WTC11 (cell line): ENCODE data around the gene KDM5B. TPM values are rescaled to one million over a fixed set of nuclear protein-coding genes. Genes with fewer than 3 reads are reported as not detected.
A peak's percentile ranks its signal among the peaks of the same experiment; 100 is the strongest.

Source experiments
- ATAC-seq: fragments of 200-7000 bp; cut with Tn5 transposase; 2 replicates; pipeline ENCODE4 v1.10.0; 2021; ENCODE audit warnings: mild to moderate bottlenecking, moderate library complexity
- CTCF ChIA-PET: fragments of 300-600 bp; sonication (Branson Sonifier 250); formaldehyde crosslinking; loops from one replicate; lab custom pipeline; 2021; ENCODE audit warnings: antibody characterized with exemption; lab: Charles Lee
- POLR2A ChIA-PET: fragments of 350-600 bp; sonication (Branson Sonifier 250); formaldehyde crosslinking; loops from one replicate; lab custom pipeline; 2021; ENCODE audit warnings: antibody characterized with exemption; lab: Charles Lee
- DNase-seq: peaks from one replicate; pipeline ENCODE4 v3.0.0; 2021; ENCODE audit warnings: low spot score
- H3K27ac Mint-ChIP-seq: 2 replicates; pipeline ENCODE4 v1.8.0; 2021; ENCODE audit warnings: mixed read lengths
- H3K27me3 Mint-ChIP-seq: 2 replicates; pipeline ENCODE4 v1.8.0; 2021; ENCODE audit warnings: low read depth, mild to moderate bottlenecking, moderate library complexity, mixed read lengths
- H3K36me3 Mint-ChIP-seq: 2 replicates; pipeline ENCODE4 v1.8.0; 2021; ENCODE audit warnings: mixed read lengths
- H3K4me1 Mint-ChIP-seq: 2 replicates; pipeline ENCODE4 v1.8.0; 2022; ENCODE audit warnings: mixed read lengths
- H3K4me3 Mint-ChIP-seq: 2 replicates; pipeline ENCODE4 v1.8.0; 2021; ENCODE audit warnings: mild to moderate bottlenecking, moderate library complexity, mixed read lengths
- H3K9me3 Mint-ChIP-seq: 2 replicates; pipeline ENCODE4 v1.8.0; 2021; ENCODE audit warnings: mixed read lengths
- ATF1 ChIP-seq: sonication (generic); formaldehyde crosslinking; IDR thresholded peaks from 2 replicates; pipeline ENCODE4 v1.8.1; 2023; ENCODE audit warnings: mild to moderate bottlenecking, moderate library complexity, missing genetic modification reagents
- CBFB ChIP-seq: sonication (generic); formaldehyde crosslinking; IDR thresholded peaks from 2 replicates; pipeline ENCODE4 v1.8.1; 2022; ENCODE audit warnings: mild to moderate bottlenecking, low read depth, missing genetic modification reagents
- CREB1 ChIP-seq: sonication (generic); formaldehyde crosslinking; IDR thresholded peaks from 2 replicates; pipeline ENCODE4 v1.8.0; 2023; ENCODE audit warnings: mild to moderate bottlenecking, missing genetic modification reagents
- CREM ChIP-seq: sonication (generic); formaldehyde crosslinking; IDR thresholded peaks from 2 replicates; pipeline ENCODE4 v1.8.1; 2022; ENCODE audit warnings: mild to moderate bottlenecking, missing genetic modification reagents, moderate library complexity
- GTF2I ChIP-seq: fragments of 250-450 bp; sonication (Bioruptor Pico); conservative IDR thresholded peaks from 2 replicates; pipeline ENCODE4 v1.4.0; 2021; ENCODE audit warnings: mild to moderate bottlenecking
- JUN ChIP-seq: sonication (generic); formaldehyde crosslinking; IDR thresholded peaks from 2 replicates; pipeline ENCODE4 v1.8.0; 2023; ENCODE audit warnings: mild to moderate bottlenecking, missing genetic modification reagents
- MYBL2 ChIP-seq: sonication (generic); formaldehyde crosslinking; IDR thresholded peaks from 2 replicates; pipeline ENCODE4 v1.8.1; 2023; ENCODE audit warnings: mild to moderate bottlenecking, moderate library complexity, missing genetic modification reagents
- NFE2L1 ChIP-seq: sonication (generic); formaldehyde crosslinking; IDR thresholded peaks from 2 replicates; pipeline ENCODE4 v1.8.1; 2023; ENCODE audit warnings: missing genetic modification reagents
- NFYB ChIP-seq: sonication (generic); formaldehyde crosslinking; conservative IDR thresholded peaks from 2 replicates; pipeline ENCODE4 v1.8.0; 2022; ENCODE audit warnings: low read depth, missing genetic modification reagents
- NR1H2 ChIP-seq: sonication (generic); formaldehyde crosslinking; IDR thresholded peaks from 2 replicates; pipeline ENCODE4 v1.9.0; 2021; ENCODE audit warnings: mild to moderate bottlenecking, moderate library complexity, missing genetic modification reagents
- NR3C1 ChIP-seq: sonication (generic); formaldehyde crosslinking; conservative IDR thresholded peaks from 2 replicates; pipeline ENCODE4 v1.8.1; 2023; ENCODE audit warnings: low read depth, mild to moderate bottlenecking, missing genetic modification reagents
- OVOL2 ChIP-seq: fragments of 250-450 bp; sonication (Bioruptor Pico); IDR thresholded peaks from 2 replicates; pipeline ENCODE4 v1.9.0; 2021; ENCODE audit warnings: mild to moderate bottlenecking, borderline replicate concordance
- SMAD4 ChIP-seq: sonication (generic); formaldehyde crosslinking; IDR thresholded peaks from 2 replicates; pipeline ENCODE4 v1.8.0; 2022; ENCODE audit warnings: mild to moderate bottlenecking, missing genetic modification reagents
- SOX15 ChIP-seq: fragments of 250-450 bp; sonication (Bioruptor Pico); IDR thresholded peaks from 2 replicates; pipeline ENCODE4 v1.9.0; 2021; ENCODE audit warnings: mild to moderate bottlenecking
- TP53 ChIP-seq: sonication (generic); formaldehyde crosslinking; IDR thresholded peaks from 2 replicates; pipeline ENCODE4 v1.8.1; 2023; ENCODE audit warnings: mild to moderate bottlenecking, missing genetic modification reagents
- ZBTB21 ChIP-seq: sonication (generic); formaldehyde crosslinking; IDR thresholded peaks from 2 replicates; pipeline ENCODE4 v1.8.1; 2023; ENCODE audit warnings: mild to moderate bottlenecking, missing genetic modification reagents, borderline replicate concordance
- ZNF219 ChIP-seq: sonication (generic); formaldehyde crosslinking; IDR thresholded peaks from 2 replicates; pipeline ENCODE4 v1.8.0; 2023; ENCODE audit warnings: missing genetic modification reagents, mild to moderate bottlenecking, borderline replicate concordance
- ZNF232 ChIP-seq: sonication (generic); formaldehyde crosslinking; IDR thresholded peaks from 2 replicates; pipeline ENCODE4 v1.8.0; 2022; ENCODE audit warnings: mild to moderate bottlenecking, missing genetic modification reagents
- ZNF263 ChIP-seq: sonication (generic); formaldehyde crosslinking; IDR thresholded peaks from 2 replicates; pipeline ENCODE4 v1.8.1; 2022; ENCODE audit warnings: low read depth, mild to moderate bottlenecking, moderate library complexity, missing genetic modification reagents
- ZNF317 ChIP-seq: sonication (generic); formaldehyde crosslinking; IDR thresholded peaks from 2 replicates; pipeline ENCODE4 v1.8.1; 2023; ENCODE audit warnings: low read depth, mild to moderate bottlenecking, moderate library complexity, missing genetic modification reagents, borderline replicate concordance
- ZNF396 ChIP-seq: fragments of 250-450 bp; sonication (Bioruptor Pico); IDR thresholded peaks from 2 replicates; pipeline ENCODE4 v1.8.0; 2021; ENCODE audit warnings: mild to moderate bottlenecking, moderate library complexity, borderline replicate concordance
- ZNF671 ChIP-seq: fragments of 250-450 bp; sonication (Bioruptor Pico); IDR thresholded peaks from 2 replicates; pipeline ENCODE4 v1.8.0; 2021; ENCODE audit warnings: mild to moderate bottlenecking
- total RNA-seq: library from RNA; stranded (reverse); gene quantifications from 3 replicates; pipeline ENCODE4 v1.2.3, GENCODE V29; 2021
- TF ChIP-seq, protein P1 (sequence below): sonication (generic); formaldehyde crosslinking; IDR thresholded peaks from 2 replicates; pipeline ENCODE4 v1.8.1; 2023; ENCODE audit warnings: mild to moderate bottlenecking, missing genetic modification reagents
- TF ChIP-seq, protein P2 (sequence below): sonication (generic); formaldehyde crosslinking; IDR thresholded peaks from 2 replicates; pipeline ENCODE4 v1.8.0; 2022; ENCODE audit warnings: mild to moderate bottlenecking, missing genetic modification reagents
- TF ChIP-seq, protein P3 (sequence below): sonication (generic); formaldehyde crosslinking; IDR thresholded peaks from 2 replicates; pipeline ENCODE4 v1.8.0; 2023; ENCODE audit warnings: missing genetic modification reagents
- TF ChIP-seq, protein P4 (sequence below): sonication (generic); formaldehyde crosslinking; IDR thresholded peaks from 2 replicates; pipeline ENCODE4 v1.8.1; 2023; ENCODE audit warnings: mild to moderate bottlenecking, missing genetic modification reagents, borderline replicate concordance
- TF ChIP-seq, protein P5 (sequence below): sonication (generic); formaldehyde crosslinking; IDR thresholded peaks from 2 replicates; pipeline ENCODE4 v1.8.0; 2022; ENCODE audit warnings: mild to moderate bottlenecking, missing genetic modification reagents
- TF ChIP-seq, protein P6 (sequence below): sonication (generic); formaldehyde crosslinking; IDR thresholded peaks from 2 replicates; pipeline ENCODE4 v1.8.1; 2023; ENCODE audit warnings: mild to moderate bottlenecking, moderate library complexity, missing genetic modification reagents

KDM5B gene
- total RNA-seq, 1 experiment from 2014 or later = 222 TPM

DNA sequence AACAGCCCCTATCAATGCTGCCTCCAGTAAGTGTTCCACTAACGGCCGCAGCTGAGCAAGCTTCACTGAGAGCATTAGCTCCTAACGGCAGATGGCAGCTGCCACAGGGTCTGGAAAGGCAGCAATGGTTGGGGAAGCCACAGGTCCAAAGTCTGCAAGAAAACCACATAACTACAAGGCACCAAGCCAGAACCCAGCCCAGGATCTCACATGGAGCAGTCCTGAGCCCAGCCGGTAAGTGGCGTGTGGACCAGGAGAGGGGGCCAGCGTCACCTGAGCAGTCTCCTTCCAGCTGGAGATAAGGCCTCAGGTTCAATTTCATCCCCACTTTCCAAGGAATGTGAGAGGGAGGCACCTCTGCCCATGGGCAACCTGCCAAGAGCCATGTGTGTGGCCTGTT lies 111.2 kb downstream of the KDM5B start:
- DNase-seq (peak; percentile 32), ATAC-seq (peak; percentile 79)
- POLR2A ChIA-PET = interaction anchor here (2.4 kb wide), 1 partner anchor 13 kb away, joined by 5 read pairs; the partner anchor contains the start of gene SYT2
- no peaks in the 10 kb centered on the region for H3K9me3 Mint-ChIP-seq
- H3K4me3 Mint-ChIP-seq = no peak overlapping the region
- CTCF ChIA-PET = interaction anchor here (0.7 to 2.5 kb wide), 8 partner anchors 13 to 460 kb away, joined by 3 to 11 read pairs (median 6); partner anchors contain the start of gene SYT2
- TF ChIP-seq NFYB (CRISPR knock-in tag) = no peak
- no peak for TF ChIP-seq TP53
- TF ChIP-seq ZNF263 = no peak
- TF ChIP-seq, protein P1, sequence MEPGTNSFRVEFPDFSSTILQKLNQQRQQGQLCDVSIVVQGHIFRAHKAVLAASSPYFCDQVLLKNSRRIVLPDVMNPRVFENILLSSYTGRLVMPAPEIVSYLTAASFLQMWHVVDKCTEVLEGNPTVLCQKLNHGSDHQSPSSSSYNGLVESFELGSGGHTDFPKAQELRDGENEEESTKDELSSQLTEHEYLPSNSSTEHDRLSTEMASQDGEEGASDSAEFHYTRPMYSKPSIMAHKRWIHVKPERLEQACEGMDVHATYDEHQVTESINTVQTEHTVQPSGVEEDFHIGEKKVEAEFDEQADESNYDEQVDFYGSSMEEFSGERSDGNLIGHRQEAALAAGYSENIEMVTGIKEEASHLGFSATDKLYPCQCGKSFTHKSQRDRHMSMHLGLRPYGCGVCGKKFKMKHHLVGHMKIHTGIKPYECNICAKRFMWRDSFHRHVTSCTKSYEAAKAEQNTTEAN = no peak
- TF ChIP-seq ATF1 (CRISPR knock-in tag) = no peak
- no peak for TF ChIP-seq ZNF671 (CRISPR knock-in tag)
- no peak for TF ChIP-seq ZNF396
- no peak for TF ChIP-seq JUN
- TF ChIP-seq ZNF317 (CRISPR knock-in tag) = no peak
- TF ChIP-seq SOX15 = no peak
- TF ChIP-seq ZNF219 (CRISPR knock-in tag) = no peak
- TF ChIP-seq, protein P2, sequence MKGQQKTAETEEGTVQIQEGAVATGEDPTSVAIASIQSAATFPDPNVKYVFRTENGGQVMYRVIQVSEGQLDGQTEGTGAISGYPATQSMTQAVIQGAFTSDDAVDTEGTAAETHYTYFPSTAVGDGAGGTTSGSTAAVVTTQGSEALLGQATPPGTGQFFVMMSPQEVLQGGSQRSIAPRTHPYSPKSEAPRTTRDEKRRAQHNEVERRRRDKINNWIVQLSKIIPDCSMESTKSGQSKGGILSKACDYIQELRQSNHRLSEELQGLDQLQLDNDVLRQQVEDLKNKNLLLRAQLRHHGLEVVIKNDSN (CRISPR knock-in tag) = no peak
- no peak for TF ChIP-seq ZBTB21 (CRISPR knock-in tag)
- no peak for TF ChIP-seq CBFB (CRISPR knock-in tag)
- TF ChIP-seq, protein P3, sequence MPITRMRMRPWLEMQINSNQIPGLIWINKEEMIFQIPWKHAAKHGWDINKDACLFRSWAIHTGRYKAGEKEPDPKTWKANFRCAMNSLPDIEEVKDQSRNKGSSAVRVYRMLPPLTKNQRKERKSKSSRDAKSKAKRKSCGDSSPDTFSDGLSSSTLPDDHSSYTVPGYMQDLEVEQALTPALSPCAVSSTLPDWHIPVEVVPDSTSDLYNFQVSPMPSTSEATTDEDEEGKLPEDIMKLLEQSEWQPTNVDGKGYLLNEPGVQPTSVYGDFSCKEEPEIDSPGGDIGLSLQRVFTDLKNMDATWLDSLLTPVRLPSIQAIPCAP (CRISPR knock-in tag) = no peak
- TF ChIP-seq CREB1 (CRISPR knock-in tag) = no peak
- TF ChIP-seq MYBL2 (CRISPR knock-in tag) = no peak
- no peak for TF ChIP-seq NR1H2 (CRISPR knock-in tag)
- TF ChIP-seq NR3C1 (CRISPR knock-in tag) = no peak
- no peak for TF ChIP-seq NFE2L1
- H3K4me1 Mint-ChIP-seq = peaks cover 2% of the 10 kb centered on the region; the same call in 1 of the 2 replicates
- no peak overlapping the region for H3K27ac Mint-ChIP-seq
- H3K36me3 Mint-ChIP-seq = no peaks in the 10 kb centered on the region
- H3K27me3 Mint-ChIP-seq = no peaks in the 10 kb centered on the region

DNA sequence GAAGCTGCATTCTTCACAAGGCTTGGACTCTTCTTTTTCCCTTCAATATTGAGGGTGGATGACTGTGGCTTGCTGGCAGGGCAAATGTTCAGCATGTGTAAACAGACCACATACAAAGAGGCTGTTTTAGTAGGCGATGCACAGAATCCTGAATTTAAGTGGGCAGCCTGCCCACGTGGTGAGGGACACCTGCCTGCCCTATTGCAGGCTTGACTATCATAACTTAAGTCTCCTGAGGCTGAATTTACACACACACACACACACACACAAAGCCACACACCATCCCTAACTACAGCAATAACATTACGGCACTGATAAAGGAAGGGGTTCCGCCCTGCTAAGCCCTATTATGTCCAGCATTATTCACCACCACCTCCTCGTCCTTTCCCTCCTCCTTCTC lies 113.9 kb downstream of the KDM5B start:
- CTCF ChIA-PET = no interaction called here
- Mint-ChIP-seq H3K9me3 (no peaks in the 10 kb centered on the region), H3K27ac (no peak overlapping the region), H3K4me3 (no peak overlapping the region), H3K36me3 (no peaks in the 10 kb centered on the region), H3K4me1 (peaks cover 3% of the 10 kb centered on the region; the same call in 1 of the 2 replicates), H3K27me3 (no peaks in the 10 kb centered on the region)
- ATAC-seq = no peak
- POLR2A ChIA-PET = no interaction called here
- no peak for DNase-seq
- TF ChIP-seq, protein P3 (CRISPR knock-in tag) = no peak
- no peak for TF ChIP-seq GTF2I (CRISPR knock-in tag)
- no peak for TF ChIP-seq OVOL2 (CRISPR knock-in tag)
- no peak for TF ChIP-seq SMAD4 (CRISPR knock-in tag)
- TF ChIP-seq, protein P4, sequence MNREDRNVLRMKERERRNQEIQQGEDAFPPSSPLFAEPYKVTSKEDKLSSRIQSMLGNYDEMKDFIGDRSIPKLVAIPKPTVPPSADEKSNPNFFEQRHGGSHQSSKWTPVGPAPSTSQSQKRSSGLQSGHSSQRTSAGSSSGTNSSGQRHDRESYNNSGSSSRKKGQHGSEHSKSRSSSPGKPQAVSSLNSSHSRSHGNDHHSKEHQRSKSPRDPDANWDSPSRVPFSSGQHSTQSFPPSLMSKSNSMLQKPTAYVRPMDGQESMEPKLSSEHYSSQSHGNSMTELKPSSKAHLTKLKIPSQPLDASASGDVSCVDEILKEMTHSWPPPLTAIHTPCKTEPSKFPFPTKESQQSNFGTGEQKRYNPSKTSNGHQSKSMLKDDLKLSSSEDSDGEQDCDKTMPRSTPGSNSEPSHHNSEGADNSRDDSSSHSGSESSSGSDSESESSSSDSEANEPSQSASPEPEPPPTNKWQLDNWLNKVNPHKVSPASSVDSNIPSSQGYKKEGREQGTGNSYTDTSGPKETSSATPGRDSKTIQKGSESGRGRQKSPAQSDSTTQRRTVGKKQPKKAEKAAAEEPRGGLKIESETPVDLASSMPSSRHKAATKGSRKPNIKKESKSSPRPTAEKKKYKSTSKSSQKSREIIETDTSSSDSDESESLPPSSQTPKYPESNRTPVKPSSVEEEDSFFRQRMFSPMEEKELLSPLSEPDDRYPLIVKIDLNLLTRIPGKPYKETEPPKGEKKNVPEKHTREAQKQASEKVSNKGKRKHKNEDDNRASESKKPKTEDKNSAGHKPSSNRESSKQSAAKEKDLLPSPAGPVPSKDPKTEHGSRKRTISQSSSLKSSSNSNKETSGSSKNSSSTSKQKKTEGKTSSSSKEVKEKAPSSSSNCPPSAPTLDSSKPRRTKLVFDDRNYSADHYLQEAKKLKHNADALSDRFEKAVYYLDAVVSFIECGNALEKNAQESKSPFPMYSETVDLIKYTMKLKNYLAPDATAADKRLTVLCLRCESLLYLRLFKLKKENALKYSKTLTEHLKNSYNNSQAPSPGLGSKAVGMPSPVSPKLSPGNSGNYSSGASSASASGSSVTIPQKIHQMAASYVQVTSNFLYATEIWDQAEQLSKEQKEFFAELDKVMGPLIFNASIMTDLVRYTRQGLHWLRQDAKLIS (CRISPR knock-in tag) = no peak
- TF ChIP-seq, protein P5, sequence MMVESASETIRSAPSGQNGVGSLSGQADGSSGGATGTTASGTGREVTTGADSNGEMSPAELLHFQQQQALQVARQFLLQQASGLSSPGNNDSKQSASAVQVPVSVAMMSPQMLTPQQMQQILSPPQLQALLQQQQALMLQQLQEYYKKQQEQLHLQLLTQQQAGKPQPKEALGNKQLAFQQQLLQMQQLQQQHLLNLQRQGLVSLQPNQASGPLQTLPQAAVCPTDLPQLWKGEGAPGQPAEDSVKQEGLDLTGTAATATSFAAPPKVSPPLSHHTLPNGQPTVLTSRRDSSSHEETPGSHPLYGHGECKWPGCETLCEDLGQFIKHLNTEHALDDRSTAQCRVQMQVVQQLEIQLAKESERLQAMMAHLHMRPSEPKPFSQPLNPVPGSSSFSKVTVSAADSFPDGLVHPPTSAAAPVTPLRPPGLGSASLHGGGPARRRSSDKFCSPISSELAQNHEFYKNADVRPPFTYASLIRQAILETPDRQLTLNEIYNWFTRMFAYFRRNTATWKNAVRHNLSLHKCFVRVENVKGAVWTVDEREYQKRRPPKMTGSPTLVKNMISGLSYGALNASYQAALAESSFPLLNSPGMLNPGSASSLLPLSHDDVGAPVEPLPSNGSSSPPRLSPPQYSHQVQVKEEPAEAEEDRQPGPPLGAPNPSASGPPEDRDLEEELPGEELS (CRISPR knock-in tag) = no peak
- TF ChIP-seq ZNF232 (CRISPR knock-in tag) = no peak
- TF ChIP-seq, protein P6, sequence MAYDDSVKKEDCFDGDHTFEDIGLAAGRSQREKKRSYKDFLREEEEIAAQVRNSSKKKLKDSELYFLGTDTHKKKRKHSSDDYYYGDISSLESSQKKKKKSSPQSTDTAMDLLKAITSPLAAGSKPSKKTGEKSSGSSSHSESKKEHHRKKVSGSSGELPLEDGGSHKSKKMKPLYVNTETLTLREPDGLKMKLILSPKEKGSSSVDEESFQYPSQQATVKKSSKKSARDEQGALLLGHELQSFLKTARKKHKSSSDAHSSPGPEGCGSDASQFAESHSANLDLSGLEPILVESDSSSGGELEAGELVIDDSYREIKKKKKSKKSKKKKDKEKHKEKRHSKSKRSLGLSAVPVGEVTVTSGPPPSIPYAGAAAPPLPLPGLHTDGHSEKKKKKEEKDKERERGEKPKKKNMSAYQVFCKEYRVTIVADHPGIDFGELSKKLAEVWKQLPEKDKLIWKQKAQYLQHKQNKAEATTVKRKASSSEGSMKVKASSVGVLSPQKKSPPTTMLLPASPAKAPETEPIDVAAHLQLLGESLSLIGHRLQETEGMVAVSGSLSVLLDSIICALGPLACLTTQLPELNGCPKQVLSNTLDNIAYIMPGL (CRISPR knock-in tag) = no peak
- no peak for TF ChIP-seq CBFB (CRISPR knock-in tag)
- no peak for TF ChIP-seq CREM (CRISPR knock-in tag)
